Measurements from ENCODE around the gene ZDHHC1. TPM values are rescaled to one million over a fixed set of nuclear protein-coding genes. Genes with fewer than 3 reads are reported as not detected.

Gene ZDHHC1
- total and polyA plus RNA-seq, 4 donors = 0.33 to 1.6 (median 1.1) TPM

- H3K4me1 ChIP-seq (ENCODE audit: control insufficient read depth in 4 of 4, insufficient read depth in 4 of 4, low read length in 3 of 4) = no peaks in the 10 kb centered on the region
- no peak overlapping the region for H3K9ac ChIP-seq (ENCODE audit: low read depth in 1 of 2, low read length in 2 of 2)
- H3K4me3 ChIP-seq (ENCODE audit: low read depth in 1 of 3, low read length in 3 of 3) = no peak overlapping the region
- DNase-seq (ENCODE audit: low spot score) = no peak
- H3K36me3 ChIP-seq (ENCODE audit: control insufficient read depth in 4 of 4, insufficient read depth in 3 of 4, low read depth in 1 of 4, low read length in 3 of 4) = no peaks in the 10 kb centered on the region
- 81% methylated on average over 4 of the region's 4 CpGs for WGBS
- no peak overlapping the region for H3K27ac ChIP-seq (ENCODE audit: low read depth in 1 of 2, low read length in 2 of 2)
- no peaks in the 10 kb centered on the region for H3K27me3 ChIP-seq (ENCODE audit: control insufficient read depth in 4 of 4, insufficient read depth in 4 of 4, low read length in 3 of 4)
- no peaks in the 10 kb centered on the region for H3K9me3 ChIP-seq (ENCODE audit: control insufficient read depth in 4 of 4, low read length in 3 of 4)
- TF ChIP-seq SP1 (IDR thresholded peaks at IDR 0.05) (no peak), CTCF (IDR thresholded peaks at IDR 0.05; ENCODE audit: low read depth, low read length, missing input control) (no peak), JUND (IDR thresholded peaks at IDR 0.05) (no peak), GABPA (IDR thresholded peaks at IDR 0.05 in 1 of 2, conservative IDR thresholded peaks at IDR 0.05 in 1 of 2) (no peak), REST (IDR thresholded peaks at IDR 0.05) (no peak), NR2F2 (IDR thresholded peaks at IDR 0.05) (no peak), HNF4G (IDR thresholded peaks at IDR 0.05) (no peak), TAF1 (conservative IDR thresholded peaks at IDR 0.05) (no peak), ATF3 (IDR thresholded peaks at IDR 0.05) (no peak), RAD21 (IDR thresholded peaks at IDR 0.05) (no peak), EGR1 (IDR thresholded peaks at IDR 0.05; ENCODE audit: low read depth in 2 of 2) (no peak), RXRA (IDR thresholded peaks at IDR 0.05) (no peak), FOXA1 (IDR thresholded peaks at IDR 0.05) (no peak), ZBTB33 (IDR thresholded peaks at IDR 0.05) (no peak)
Observed at GRCh38 chr16:67370661-67371060, 45.6 kb downstream of the ZDHHC1 start.

GRCh38 chr16:67364600-67365235, 51.6 kb downstream of the ZDHHC1 start:
- no peak for TF ChIP-seq ZBTB33 (IDR thresholded peaks at IDR 0.05)
- TF ChIP-seq RXRA (IDR thresholded peaks at IDR 0.05) = no peak
- TF ChIP-seq MAX (IDR thresholded peaks at IDR 0.05) = no peak
- no peak for TF ChIP-seq FOXA2 (IDR thresholded peaks at IDR 0.05)
- TF ChIP-seq HNF4A (conservative IDR thresholded peaks at IDR 0.05) = no peak
- TF ChIP-seq SP1 (IDR thresholded peaks at IDR 0.05) = no peak
- TF ChIP-seq ATF3 (IDR thresholded peaks at IDR 0.05) = no peak
- no peak for TF ChIP-seq TAF1 (conservative IDR thresholded peaks at IDR 0.05)
- TF ChIP-seq JUND (IDR thresholded peaks at IDR 0.05) = no peak
- H3K36me3 ChIP-seq (ENCODE audit: control insufficient read depth in 4 of 4, insufficient read depth in 3 of 4, low read depth in 1 of 4, low read length in 3 of 4) = no peaks in the 10 kb centered on the region
- DNase-seq (ENCODE audit: low spot score) = no peak
- H3K27me3 ChIP-seq (ENCODE audit: control insufficient read depth in 4 of 4, insufficient read depth in 4 of 4, low read length in 3 of 4) = no peaks in the 10 kb centered on the region
- H3K9ac ChIP-seq (ENCODE audit: low read depth in 1 of 2, low read length in 2 of 2) = no peak overlapping the region
- H3K4me3 ChIP-seq (ENCODE audit: low read depth in 1 of 3, low read length in 3 of 3) = no peak overlapping the region
- no peak overlapping the region for H3K27ac ChIP-seq (ENCODE audit: low read depth in 1 of 2, low read length in 2 of 2)
- no peaks in the 10 kb centered on the region for H3K9me3 ChIP-seq (ENCODE audit: control insufficient read depth in 4 of 4, low read length in 3 of 4)
- H3K4me1 ChIP-seq (ENCODE audit: control insufficient read depth in 4 of 4, insufficient read depth in 4 of 4, low read length in 3 of 4) = peaks cover 0 to 2% (median 0%) of the 10 kb centered on the region in 4 donors
